Measurements from ENCODE around the gene SIRT7. TPM values are rescaled to one million over a fixed set of nuclear protein-coding genes. Genes with fewer than 3 reads are reported as not detected.

SIRT7 gene
- total RNA-seq, 2 experiments from 2014 or later, result 49.1 to 69.3 TPM

GRCh38 chr17:81966343-81967243 lies 48.6 kb upstream of the SIRT7 start:
- no peak for TF ChIP-seq CTCF (conservative IDR thresholded peaks at IDR 0.05; ENCODE audit: low read length)
- no peak for TF ChIP-seq EZH2phosphoT487 (IDR thresholded peaks at IDR 0.05; ENCODE audit: borderline replicate concordance, low read depth, low read length)
- ChIA-PET CTCF (ENCODE audit: unreplicated experiment) (interaction anchor here (0.7 kb wide), 1 partner anchor 53 kb away, joined by 3 read pairs; no protein-coding TSS in a partner anchor), POLR2A (interaction anchor here (0.6 to 0.8 kb wide), 2 partner anchors 9 to 10 kb away, joined by 4 to 5 read pairs; no protein-coding TSS in a partner anchor)
- no peaks in the 10 kb centered on the region for H3K9me3 ChIP-seq (ENCODE audit: low read length)
- H3K36me3 ChIP-seq (ENCODE audit: insufficient read depth, low read length), result no peaks in the 10 kb centered on the region
- intact Hi-C loops (cut with micrococcal nuclease; ENCODE audit: unreplicated experiment), result loop anchor here (2.0 to 5.0 kb wide), 3 partner anchors 56 to 136 kb away; partner anchors contain the start of genes ALYREF, ANAPC11, CENPX and LRRC45
- H4K20me1 ChIP-seq (ENCODE audit: insufficient read depth, low read length), result no peaks in the 10 kb centered on the region
- peak; percentile 69 for DNase-seq (ENCODE audit: low spot score)
- BruUV-seq (replicated peaks), result no TSS peak
- H3K27ac ChIP-seq (ENCODE audit: low read depth, low read length, poor library complexity, severe bottlenecking), result peak overlapping the region; percentile 44
- peak overlapping the region; percentile 68 for H3K4me3 ChIP-seq (ENCODE audit: low read depth, low read length, poor library complexity, severe bottlenecking)
- H3K9me2 ChIP-seq (ENCODE audit: insufficient read depth, low read length), result no peaks in the 10 kb centered on the region
- no peaks in the 10 kb centered on the region for H3K79me2 ChIP-seq (ENCODE audit: insufficient read depth, low read depth, low read length)
- H2AFZ ChIP-seq (ENCODE audit: low read length), result peak overlapping the region; percentile 69
- H3K4me2 ChIP-seq (ENCODE audit: low read length), result peak overlapping the region; percentile 90
- H3K4me1 ChIP-seq (ENCODE audit: insufficient read depth, low read length, poor library complexity, severe bottlenecking), result peaks cover 29% of the 10 kb centered on the region

DNA sequence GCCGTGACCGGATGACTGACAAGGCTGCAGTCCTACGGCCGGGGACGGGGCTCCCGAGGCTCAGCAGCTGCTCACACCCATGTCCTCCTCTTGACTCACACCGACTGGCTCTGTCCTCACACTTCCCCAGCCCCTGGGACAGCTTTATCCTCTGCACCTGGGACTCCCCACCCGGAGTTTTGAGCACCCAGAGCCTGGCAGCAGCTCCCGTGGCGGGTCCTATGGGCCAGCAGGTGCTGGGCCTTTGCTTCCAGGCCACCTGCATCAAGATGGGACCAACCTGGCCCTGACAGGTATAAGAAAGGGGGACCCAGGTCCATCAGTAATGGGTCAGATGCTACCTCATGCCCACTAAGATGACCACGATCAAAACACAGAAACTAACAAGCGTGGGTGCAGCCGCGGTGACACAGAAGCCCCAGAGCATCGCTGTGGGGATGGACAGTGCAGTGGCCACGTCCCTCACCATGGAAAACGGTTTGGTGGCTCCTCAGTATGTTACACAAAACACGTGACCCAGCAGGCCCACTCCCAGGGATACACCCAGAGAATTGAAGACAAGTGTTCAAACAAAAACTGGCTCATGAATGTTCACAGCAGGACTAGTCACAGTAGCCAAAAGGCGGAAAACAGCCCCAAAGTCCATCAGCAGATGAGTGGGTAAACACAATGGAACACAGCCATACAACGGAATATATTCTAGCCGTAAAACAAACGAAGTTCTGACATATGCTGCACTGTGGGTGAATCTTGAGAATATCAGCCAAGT lies 46.3 kb upstream of the SIRT7 start:
- DNase-seq (ENCODE audit: low spot score), result no peak
- no peaks in the 10 kb centered on the region for H4K20me1 ChIP-seq (ENCODE audit: insufficient read depth, low read length)
- no peak overlapping the region for H3K4me2 ChIP-seq (ENCODE audit: low read length)
- H3K9me2 ChIP-seq (ENCODE audit: insufficient read depth, low read length), result no peaks in the 10 kb centered on the region
- no peak for TF ChIP-seq EZH2phosphoT487 (IDR thresholded peaks at IDR 0.05; ENCODE audit: borderline replicate concordance, low read depth, low read length)
- TF ChIP-seq CTCF (conservative IDR thresholded peaks at IDR 0.05; ENCODE audit: low read length), result no peak
- intact Hi-C loops (cut with micrococcal nuclease; ENCODE audit: unreplicated experiment), result no loop called here
- H3K4me3 ChIP-seq (ENCODE audit: low read depth, low read length, poor library complexity, severe bottlenecking), result no peak overlapping the region
- POLR2A ChIA-PET, result no interaction called here
- CTCF ChIA-PET (ENCODE audit: unreplicated experiment), result no interaction called here
- no peaks in the 10 kb centered on the region for H3K36me3 ChIP-seq (ENCODE audit: insufficient read depth, low read length)
- BruUV-seq (replicated peaks), result no TSS peak
- H3K9me3 ChIP-seq (ENCODE audit: low read length), result no peaks in the 10 kb centered on the region
- H2AFZ ChIP-seq (ENCODE audit: low read length), result no peak overlapping the region
- no peak overlapping the region for H3K27ac ChIP-seq (ENCODE audit: low read depth, low read length, poor library complexity, severe bottlenecking)
- H3K79me2 ChIP-seq (ENCODE audit: insufficient read depth, low read depth, low read length), result no peaks in the 10 kb centered on the region
- peaks cover 35% of the 10 kb centered on the region for H3K4me1 ChIP-seq (ENCODE audit: insufficient read depth, low read length, poor library complexity, severe bottlenecking)
